RCC 7860 (cell line): ENCODE measurements around the gene CCDC175.

ENCODE experiments used
- DNase-seq: peaks from one replicate; pipeline ENCODE4 v3.0.0-alpha.2; 2015; ENCODE audit warnings: low spot score
- FAIRE-seq: peaks from 2 replicates; lab custom pipeline; 2012; peaks lifted over from hg19 to GRCh38; lab: Jason Lieb, UNC

The CCDC175 gene

DNA sequence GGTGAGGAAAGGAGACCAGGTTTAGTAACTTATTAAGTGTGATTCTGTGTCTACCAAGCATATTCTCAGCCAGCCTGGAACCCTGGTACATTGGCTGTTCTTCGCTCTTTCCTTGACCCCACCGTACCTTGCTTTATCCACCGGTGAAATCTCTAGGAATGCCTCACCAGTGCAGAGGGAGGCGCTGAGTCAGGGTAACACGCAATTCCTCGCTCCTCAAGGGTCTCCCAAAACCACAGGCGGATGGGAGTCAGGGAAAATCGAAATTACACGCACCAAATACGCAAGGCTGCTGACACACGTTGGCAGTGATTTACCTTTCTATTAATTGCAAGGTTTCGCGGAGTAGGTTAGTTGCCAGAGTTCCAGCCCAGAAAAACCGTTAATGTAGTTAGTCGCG lies 93.2 kb downstream of the CCDC175 start:
- FAIRE-seq: no peak
- peak; percentile 70 for DNase-seq

- DNase-seq: peak; percentile 85
- peak; percentile 80 for FAIRE-seq
Measured at GRCh38 chr14:59482541-59483331, 93.9 kb downstream of the CCDC175 start.

- DNase-seq (peak; percentile 52), FAIRE-seq (no peak)
Measured at GRCh38 chr14:59481871-59482540, 94.6 kb downstream of the CCDC175 start.

DNA sequence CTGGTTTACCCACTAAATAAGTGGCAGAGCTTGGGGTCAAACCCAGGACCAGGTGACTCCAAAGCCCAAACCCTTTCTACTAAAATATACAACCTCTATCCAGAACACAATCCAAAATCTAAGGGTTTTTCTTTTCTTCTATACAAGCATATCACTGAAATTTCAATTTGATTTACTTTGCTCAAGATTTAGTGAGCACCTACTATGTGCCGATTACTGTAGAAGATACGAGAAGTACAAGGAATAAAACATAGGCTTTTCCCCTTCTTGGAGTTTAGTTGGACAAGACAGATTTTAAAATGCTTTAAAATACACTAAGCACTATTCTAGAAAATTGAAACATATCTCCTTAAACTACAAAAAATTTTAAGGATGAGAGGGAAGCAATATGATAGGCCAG lies 95.2 kb downstream of the CCDC175 start:
- DNase-seq (no peak), FAIRE-seq (no peak)

DNA sequence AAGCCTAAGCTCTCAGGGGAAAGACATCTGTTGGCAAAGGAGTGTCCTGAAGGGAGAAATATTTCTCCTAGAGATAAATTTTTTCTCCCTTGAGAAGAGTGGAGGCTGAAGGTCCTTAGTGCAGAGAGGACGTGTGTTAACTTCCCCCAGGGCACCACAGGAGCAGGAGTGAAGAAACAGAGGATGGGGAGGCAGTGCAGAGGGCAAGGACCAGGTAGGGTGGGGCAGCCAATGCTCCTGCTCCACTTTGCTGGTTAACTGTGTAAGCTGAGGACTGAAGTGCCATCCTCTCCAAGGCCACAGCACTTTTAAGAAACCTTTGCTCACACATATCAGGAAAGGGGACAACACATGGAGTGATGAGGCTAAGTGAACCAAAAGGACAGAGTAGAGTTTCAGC lies 96.4 kb downstream of the CCDC175 start:
- FAIRE-seq: no peak

GRCh38 chr14:59478540-59478939 lies 98.1 kb downstream of the CCDC175 start:
- no peak for DNase-seq
- FAIRE-seq: no peak

More for the DNA sequence above, 96.4 kb downstream of the CCDC175 start:
- no peak for DNase-seq

GRCh38 chr14:59475709-59476108 lies 100.9 kb downstream of the CCDC175 start:
- DNase-seq: no peak
- no peak for FAIRE-seq

DNA sequence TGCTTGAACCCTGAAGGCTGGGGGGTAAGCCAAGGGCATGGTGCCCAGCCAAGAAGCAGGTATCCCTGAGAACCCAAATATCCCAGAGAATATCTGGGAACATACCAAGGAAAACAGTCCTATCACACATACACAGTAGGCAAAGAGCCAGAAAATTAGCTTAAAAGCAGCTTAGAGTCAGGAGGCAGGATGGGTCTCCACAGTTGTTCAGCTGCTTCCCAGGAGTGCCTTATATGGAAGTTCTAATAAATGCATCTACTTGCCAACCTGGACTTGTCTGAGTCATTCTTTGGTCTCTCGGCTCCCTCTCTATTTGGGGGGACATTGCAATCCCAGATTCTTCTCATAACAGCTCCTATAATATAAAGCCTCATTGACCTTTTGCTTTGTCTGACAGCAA lies 102.4 kb downstream of the CCDC175 start:
- DNase-seq (no peak), FAIRE-seq (no peak)

GRCh38 chr14:59465316-59466135 lies 111.1 kb downstream of the CCDC175 start, which contains the start of gene GPR135:
Gene GPR135, minus strand, starts transcription at chr14:59465380. Its CDS starts 154 bp downstream, at chr14:59465226.
- FAIRE-seq (no peak), DNase-seq (no peak)

- FAIRE-seq (no peak), DNase-seq (no peak)
Measured at GRCh38 chr14:59464486-59465315, 111.9 kb downstream of the CCDC175 start.

DNA sequence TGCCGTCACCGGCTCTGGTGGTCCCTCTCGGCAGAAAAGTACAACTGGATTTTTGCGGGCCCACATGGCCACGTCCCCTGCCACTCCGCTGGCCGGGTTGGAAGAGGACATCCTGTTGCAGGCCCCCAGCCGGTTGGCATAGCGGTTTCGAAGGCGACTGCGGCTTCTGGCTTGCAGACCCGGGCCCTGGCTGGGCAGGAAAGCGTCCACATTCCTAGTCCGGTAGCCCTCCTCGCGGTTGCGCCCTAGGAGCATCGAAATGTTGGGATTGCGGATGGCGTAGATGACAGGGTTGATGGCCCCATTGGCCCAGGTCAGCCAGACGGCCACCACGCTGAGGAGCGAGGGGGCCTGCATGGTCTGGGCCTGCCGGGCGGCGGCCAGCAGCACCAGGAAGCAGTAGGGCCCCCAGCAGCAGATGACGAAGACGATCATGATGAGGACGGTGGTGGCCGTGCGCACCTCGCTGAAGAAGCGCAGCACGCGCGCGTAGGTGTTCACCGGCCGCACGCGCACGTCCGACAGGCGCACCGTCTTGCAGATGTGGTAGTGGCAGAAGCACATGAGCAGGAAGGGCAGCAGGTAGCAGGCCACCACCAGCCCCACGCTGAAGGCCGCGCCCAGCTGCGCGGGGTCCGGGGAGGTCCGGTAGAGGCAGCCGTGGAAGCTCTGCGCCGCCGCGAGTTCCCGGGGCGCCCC lies 112.7 kb downstream of the CCDC175 start:
- DNase-seq (no peak), FAIRE-seq (no peak)

DNA sequence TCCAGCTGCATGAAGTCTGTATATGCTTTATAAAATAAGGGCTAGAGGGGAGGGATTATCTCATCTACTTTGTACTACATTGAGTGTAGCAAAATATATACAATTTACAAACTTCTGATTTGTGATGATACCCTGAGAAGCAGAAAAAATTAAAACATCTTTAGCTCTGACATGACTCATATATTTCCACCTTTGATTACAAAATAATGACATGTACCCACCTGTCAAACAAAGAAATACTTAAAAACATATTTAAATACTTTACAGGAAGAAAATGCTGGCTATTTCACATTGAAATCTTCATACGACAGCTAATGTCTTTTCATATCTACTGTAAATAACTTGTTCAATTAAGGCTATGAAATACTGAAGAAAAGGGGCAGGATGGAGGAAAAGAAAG lies 114.7 kb downstream of the CCDC175 start:
- no peak for FAIRE-seq
- no peak for DNase-seq

DNA sequence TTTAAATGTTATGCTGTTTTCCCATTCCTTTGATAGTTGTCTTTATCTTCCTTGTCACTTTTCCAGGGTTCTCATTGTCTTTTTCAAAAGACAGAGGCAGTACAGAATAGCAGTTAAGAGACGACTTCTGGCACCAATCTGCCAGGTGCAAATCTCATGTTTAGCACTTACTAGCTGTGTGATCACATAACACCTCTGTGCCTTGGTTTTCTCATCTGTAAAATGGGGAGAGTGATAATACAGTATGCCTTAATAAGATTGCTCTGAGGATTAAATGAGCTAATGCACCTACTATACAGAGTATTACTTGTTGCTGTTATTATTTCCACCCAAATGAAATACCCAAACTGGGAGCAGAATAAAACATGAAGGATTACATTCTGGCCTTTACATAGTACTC lies 116.2 kb downstream of the CCDC175 start:
- FAIRE-seq (no peak), DNase-seq (no peak)

- no peak for FAIRE-seq
- DNase-seq: no peak
Measured at GRCh38 chr14:59458486-59458885, 118.1 kb downstream of the CCDC175 start.

GRCh38 chr14:59455411-59455810 lies 121.2 kb downstream of the CCDC175 start:
- DNase-seq: no peak
- no peak for FAIRE-seq
